Myocyte (in vitro differentiated cells): ENCODE measurements around the gene C1QTNF1. TPM values are rescaled to one million over a fixed set of nuclear protein-coding genes. Genes with fewer than 3 reads are reported as not detected.
"Not testable (repeated sequence)": the region's sequence is repeated elsewhere in the genome, so short reads cannot be mapped to it uniquely, and the experiment has no call there.

Source experiments
- DNase-seq: peaks from one replicate; pipeline ENCODE4 v3.0.0-alpha.2; 2012; ENCODE audit warnings: low read depth
- total RNA-seq: library from RNA; depleted of rRNA; stranded (reverse); fragments of >200 nt; gene quantifications from 2 replicates; pipeline ENCODE4 v1.2.3, GENCODE V29; 2014

C1QTNF1 gene
- total RNA-seq, 1 donor from 2014 or later: 1.9 TPM

DNA sequence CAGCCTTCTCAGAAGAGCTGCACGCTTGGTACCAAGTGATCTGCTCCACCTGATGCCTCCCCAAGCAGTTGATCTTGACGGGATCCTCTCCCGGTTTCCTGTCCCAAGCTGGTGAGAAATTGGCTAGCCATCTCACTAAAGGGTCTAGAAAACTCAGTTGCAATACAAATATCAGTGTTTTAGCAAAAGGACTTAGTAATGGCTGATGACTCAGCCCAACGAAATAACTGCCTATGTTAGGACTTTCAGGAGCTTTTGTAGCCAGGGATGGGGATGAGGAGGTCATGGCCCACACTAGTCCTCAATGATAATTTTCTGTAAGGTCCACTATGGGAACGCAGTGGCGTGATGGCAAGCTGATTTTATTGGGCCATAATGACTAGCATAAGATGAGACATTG lies 27.3 kb downstream of the C1QTNF1 start:
- DNase-seq: no peak

DNA sequence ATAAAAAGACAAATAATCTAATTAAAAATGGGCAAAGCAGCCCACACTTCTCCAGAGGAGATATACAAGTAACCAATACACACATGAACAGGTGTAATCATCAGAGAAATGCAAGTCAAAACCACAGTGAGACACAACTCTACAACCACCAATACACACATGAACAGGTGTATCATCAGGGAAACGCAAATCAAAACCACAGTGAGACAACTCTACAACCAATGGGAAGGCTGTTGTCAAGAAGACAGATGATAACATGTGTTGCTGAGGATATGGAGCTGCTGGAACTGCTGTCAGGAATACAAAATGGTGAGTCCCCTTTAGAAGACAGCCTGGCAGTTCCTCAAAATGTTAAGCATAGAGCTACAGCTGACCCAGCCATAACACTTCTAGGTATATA lies 28.2 kb downstream of the C1QTNF1 start:
- DNase-seq: peak; percentile 92

DNA sequence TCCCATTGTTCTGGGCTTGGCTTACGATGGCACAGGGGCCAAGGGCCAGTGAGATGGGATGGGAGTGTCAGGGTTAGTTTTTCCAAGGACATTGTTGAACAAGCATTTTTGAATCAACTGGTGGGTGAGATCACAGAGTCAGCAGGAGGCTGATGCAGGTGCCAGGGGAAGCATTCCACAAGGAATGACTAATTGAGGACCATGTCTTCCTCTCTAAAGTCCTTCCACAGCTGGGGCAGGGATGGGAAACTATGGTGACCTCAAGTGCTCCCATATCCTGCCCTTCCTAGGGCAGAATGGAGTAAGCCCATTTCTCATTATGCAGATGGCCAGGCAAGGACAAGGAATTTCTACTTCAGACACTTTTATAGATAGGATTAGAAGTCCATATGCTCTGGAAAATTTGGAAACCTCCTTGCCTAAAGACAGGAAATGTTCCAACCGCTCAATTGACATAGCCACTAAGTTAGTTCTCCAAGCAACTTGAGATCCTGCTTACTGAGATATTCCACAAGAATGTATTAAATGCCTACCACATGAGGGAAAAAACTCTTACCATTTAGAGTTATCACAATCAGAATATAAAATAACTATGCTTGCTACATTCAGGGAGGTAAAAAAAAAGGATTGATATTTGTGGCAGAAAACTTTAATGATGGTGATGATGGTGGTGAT lies 29.4 kb downstream of the C1QTNF1 start:
- peak; percentile 55 for DNase-seq

DNA sequence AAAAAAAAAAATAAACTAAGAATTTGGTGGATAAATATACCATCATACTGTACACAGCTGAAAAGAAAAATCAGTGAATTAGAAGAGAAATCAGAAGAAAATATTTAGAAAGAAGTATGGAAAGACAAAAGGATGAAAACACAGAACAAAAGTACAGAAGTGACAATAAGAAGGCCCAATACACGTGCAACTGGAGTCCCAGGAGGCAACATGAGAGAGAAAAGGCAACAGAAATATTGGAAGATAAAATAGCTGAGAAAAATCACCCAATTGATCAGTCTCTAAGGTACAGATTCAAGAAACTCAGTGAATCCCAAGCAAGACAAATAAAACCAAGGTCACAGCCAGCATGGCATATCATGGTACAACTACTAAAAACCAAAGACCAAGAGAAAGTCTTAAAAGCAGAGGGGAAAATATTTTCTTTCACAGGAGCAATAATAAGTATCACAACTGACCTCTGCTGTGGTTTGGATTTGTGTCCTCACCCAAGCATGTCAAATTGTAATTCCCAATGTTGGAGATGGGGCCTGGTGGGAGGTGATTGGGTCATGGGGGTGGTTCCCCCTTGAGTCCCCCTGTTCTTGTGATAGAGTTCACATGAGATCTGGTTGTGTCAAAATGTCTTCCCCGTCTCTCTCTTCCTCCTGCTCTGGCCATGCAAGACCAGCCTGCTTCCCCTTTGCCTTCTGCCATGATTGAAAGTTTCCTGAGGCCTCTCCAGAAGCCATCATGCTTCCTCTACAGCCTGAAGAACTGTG lies 30.4 kb downstream of the C1QTNF1 start:
- no peak for DNase-seq

DNA sequence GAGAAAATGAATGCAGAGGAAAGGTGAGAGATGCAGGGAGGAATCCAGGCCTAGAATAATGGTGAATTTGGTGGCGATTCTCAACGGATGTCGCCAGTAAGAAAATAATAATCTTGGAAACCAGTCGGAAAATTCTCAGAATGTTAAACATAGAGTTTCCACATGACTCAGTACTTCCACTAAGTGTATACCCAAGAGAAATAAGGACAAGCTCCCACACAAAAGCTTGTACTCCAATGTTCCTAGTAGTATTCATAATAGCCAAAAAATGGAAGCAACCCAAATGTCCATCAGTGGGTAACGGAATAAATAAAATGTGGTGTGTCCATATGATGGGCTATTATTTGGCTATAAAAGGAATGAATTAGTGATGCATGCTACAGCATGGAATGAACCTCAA lies 31.2 kb downstream of the C1QTNF1 start:
- DNase-seq: no peak

DNA sequence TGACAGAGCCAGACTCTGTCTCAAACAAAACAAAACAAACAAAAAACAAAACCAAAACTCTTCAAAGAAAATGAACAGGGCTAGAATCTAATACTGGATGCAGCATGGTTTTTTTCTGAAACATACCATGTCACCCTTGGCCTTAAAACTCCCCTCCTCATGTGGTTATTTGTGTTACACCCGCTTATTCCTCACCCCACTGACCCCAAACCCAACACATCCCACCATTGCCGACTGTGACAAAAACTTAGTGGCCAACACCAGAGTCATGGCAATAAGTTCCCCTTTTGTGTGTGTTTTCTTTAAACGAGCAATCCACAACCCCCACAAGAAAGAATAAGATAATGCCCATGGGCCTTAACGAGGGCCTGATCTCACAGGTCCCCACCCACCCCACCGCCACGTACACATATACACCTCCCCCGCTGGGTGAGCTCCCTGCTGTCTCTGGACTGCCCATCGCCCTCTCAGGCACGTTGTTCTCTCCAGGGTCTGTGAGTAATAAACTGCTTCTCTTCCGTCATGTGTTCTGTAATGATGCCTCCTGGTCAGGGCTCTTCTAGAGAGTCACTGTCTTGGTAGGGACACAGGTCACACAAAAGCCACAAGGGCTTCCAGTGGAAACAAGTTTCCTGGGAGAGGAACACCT lies 33.9 kb downstream of the C1QTNF1 start:
- DNase-seq: no peak

DNA sequence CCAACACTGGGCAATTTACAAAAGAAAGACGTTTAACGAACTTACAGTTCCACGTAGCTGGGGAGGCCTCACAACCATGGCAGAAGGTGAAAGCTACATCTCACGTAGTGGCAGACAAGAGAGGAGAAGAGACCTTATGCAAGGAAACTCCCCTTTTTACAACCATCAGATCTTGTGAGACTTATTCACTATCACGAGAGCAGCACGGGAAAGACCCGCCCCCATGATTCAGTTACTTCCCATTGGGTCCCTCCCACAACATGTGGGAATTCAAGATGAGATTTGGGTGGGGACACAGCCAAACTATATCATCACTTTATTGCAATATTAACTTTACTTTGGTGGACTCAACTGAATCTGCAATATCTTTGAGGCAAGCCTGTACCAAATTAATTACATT lies 38.7 kb downstream of the C1QTNF1 start:
- DNase-seq: no peak

DNA sequence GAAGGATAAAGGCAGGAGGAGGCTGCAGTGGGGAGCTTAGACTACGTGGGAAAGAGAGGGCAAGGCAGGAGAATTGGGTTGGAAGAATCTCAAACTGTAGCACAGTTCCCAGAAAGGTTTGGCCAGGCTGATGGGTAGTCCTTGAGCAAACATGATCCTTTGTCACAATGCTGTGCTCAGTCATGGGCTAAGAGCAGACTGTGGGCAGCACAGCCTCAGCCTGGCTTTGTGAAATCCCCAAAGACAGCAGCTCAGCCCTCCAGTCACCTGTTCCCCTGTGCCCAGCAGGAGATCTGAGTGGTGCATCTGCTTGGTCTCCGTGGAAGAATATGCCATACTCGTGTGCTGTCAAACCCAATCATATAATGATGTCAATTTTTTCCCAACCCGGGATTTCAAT lies 40.1 kb downstream of the C1QTNF1 start:
- peak; percentile 78 for DNase-seq

DNA sequence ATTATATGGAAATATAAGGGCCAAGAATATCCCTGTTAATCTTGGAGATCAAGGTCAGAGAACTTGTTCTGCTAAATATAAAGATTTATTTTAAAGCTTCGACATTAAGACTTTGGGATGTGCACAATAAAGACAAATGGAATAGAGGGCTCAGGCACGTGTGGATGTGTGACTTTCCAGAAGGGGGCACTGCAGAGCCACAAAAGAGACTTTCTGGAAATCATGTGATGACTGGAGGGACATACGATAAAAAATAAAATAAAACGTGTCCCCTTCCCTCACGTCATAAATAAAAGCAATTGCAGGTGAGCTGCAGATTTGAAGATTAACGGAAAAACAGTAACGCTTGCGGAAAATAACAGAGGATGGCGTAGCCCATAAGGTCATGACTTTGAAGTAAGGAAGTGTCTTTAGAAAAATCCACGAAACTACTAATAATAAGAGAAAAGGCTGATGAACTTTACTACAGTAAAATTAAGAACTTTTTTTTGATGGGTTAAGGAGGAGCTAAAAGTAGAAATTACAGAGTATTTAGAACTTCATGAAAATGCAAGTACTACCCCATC lies 41.2 kb downstream of the C1QTNF1 start:
- peak; percentile 49 for DNase-seq

DNA sequence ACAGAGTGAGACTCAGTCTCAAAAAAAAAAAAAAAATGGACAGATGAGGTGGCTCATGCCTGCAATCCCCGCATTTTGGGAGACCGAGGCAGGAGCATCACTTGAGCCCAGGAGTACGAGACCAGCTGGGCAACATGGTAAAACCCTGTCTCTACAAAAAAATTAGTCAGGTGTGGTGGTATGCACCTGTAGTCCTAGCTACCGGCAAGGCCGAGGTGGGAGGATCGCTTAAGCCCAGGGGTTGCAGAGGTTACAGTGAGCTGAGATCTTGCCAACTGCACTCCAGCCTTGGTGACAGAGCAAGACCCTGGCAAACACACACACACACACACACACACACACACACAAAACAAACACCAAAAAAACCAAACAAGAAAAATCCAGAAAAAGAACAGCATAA lies 43.0 kb downstream of the C1QTNF1 start:
- no peak for DNase-seq

DNA sequence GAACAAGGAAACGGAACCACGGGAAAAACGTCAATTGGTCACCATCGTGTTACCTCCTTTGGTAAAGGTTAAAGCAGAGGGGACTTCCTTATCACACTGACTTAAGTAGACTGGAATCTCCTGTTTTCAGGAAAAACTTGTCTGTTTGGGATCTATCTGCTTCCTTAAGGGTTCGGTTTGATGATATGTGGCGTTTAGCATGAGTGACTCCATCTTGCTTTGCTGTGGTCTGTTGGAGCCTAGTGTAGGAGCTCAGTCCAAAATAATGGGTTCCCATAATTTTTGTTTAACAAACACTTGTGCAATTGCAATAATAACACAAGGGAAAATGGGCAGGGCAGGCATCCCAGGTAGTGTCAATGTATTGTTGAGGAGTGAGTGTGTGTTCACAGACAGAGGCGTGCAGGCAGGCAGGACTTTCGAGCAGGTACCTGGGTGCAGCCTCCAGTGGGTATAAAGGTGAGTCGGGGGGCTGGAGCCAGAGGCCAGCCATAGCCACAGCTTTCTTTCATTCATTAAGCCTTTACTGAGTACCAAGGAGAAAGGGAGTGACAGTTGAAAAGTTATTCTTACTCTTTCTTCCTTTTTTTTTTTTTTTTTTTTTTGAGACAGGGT lies 46.4 kb downstream of the C1QTNF1 start:
- DNase-seq: no peak

DNA sequence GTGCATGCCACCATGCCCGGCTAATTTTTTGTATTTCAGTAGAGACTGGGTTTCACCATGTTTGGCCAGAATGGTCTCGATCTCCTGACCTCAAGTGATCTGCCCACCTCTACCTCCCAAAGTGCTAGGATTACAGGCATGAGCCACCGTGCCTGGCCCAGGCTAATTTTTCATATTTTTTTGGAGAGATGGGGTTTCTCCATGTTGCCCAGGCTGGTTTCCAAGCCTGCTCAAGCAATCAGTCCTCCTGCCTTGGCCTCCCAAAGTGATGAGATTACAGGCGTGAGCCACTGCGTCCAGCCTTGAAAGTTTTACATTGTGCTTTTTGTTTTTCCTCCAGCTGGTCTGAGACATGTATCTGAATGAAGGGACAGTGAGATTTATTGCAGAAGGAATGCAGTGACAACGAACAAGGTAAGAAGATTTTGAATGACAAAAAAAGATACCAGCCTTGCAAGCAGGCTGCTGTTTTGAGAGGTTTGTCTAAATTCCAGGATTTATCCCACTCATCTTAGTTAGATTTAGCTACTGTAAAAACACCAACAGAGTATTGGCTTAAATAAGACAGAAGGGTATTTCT lies 47.3 kb downstream of the C1QTNF1 start:
- no peak for DNase-seq

DNA sequence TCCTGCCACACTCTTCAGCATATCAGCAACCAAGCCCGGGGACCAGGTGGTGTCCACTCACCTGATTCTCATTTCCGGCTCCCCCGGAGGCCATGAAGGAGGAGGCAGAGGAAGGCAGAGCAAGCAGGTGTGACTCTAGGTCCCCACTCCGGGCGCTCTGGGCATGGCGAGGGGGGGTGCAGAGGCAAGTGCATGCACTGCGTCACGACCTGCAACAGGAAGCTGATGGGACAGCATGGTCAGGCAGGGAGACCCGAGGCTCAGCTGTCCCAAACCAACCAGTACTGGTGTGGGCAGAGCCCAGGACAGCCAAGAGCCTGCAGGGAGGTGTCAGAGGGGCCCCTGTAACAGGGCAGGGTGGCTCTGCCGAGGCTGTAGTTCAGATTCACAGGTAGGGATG lies 48.6 kb downstream of the C1QTNF1 start:
- DNase-seq: no peak

DNA sequence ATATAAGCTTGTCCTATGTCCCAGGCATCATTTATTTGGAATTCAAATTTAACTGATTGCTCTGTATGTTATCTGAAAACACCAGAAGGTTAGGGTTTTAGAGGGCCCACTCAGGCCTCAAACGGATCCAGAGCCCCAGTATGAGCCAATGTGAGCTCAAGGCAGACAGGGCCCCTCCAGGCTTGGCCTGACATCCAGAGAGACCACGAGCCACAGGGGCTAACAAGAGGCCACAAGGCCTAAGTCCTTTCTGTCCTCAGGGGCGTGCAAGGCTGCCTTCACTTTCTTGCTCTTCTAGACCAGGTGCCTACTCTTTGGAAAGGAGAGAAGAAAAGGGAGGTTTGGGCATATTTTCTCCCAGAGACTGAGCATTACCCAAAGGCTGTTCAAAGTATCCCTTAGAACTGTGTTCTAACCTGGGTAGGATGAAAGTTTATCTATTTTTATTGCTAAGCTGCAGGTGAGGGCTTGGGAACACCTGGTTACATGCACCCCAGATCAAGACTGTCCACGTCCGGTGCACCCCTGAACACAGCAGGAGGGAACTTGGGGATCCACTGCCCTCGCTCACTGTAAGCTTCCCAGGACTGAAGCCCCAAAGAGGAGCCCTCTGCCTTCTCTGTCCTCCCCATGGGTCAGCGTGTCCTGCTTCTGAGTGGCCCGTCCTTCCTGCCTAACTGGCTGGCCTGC lies 49.2 kb downstream of the C1QTNF1 start:
- DNase-seq: no peak

DNA sequence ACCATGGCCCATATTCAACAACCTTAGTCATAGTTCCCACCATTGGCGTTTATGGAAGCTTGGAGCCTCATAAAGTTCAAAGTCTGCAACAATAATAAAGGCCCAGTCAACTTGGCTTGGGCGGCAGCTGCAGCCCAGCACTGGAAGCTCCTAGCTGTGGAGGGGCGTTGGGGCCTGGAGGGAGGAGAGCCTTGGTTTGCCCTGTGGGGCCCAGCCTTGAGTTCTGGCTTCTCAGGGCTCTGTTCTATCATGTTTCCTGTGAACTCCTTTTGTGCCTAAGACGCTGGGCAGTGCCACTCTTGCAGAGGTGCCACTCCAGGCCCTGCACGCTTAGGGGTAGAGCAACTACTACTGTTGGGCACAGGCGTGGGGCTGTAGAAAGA lies 49.7 kb downstream of the C1QTNF1 start:
- DNase-seq: no peak

DNA sequence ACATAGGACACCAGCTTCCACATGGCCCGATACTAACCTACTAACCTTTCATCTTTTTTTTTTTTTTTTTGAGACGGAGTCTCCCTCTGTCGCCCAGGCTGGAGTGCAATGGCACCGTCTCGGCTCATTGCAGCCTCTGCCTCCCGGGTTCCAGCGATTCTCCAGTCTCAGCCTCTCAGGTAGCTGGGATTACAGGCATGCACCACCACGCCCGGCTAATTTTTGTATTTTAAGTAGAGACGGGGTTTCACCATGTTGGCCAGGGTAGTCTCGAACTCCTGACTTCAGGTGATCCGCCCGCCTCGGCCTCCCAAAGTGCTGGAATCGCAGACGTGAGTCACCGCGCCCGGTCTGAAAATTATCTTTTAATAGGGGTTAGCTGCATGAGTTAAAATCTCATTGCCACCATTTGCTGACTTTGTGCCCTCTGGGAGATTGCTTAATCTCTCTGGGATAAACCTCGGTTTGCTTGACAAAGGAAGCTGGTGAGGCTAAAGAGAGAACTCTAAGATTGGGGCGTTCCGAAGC lies 50.2 kb downstream of the C1QTNF1 start:
- DNase-seq: not testable (repeated sequence)

DNA sequence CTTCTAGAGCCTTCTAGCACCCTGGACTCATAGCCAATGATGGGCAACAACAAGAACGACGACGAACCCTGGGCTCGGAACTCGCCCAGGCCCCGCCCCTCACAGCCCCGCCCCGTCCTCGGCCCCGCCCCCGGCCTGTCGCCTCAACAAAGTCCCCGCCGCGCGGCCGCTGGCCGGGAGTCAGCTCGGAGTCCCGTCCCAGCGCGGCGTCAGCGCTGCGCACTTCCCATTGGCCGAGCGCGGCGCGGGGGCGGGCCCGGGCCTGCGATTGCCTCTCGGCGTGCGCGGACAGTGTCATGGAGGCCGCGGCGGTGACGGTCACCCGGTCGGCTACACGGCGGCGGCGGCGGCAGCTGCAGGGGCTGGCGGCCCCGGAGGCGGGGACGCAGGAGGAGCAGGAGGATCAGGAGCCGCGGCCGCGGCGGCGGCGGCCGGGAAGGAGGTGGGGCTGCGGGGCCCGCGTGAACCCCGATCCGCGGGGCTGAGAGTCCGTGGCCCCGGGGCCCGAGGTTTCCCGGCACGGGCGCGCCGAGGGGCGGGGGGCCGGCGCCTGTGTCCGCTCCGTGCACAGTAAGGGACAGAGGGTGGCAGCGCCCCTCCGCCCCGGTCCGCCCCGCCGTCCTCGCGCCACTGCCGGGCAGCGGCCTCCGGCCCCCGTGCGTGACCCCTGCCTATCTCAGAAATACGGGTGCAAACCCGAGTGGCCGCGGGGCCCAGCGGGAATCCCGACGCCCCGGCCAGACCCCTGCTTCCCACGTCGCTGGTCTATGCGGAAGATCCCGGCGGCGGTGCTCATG lies 50.9 kb downstream of the C1QTNF1 start, which contains the start of gene ENGASE:
Gene ENGASE, plus strand, starts transcription at position 176 of the 797 bp plus-strand sequence. Its CDS starts 121 bp downstream, at position 297.
- DNase-seq: peak; percentile 96

DNA sequence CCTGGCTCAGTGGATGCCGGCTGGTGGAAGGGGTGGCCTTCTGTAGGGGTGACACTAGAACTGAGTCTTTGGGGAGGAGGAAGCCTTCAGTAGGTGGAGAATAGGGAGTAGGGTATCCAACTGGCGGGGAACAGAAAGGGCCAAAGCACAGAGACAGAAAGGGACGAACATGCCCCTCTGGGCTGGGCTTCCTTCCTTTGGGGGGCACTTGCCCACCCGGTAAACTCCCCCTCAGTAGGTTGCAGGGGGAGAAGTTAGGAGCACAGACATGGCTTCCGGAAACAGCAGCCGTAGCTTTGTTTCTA lies 51.4 kb downstream of the C1QTNF1 start:
- DNase-seq: no peak

DNA sequence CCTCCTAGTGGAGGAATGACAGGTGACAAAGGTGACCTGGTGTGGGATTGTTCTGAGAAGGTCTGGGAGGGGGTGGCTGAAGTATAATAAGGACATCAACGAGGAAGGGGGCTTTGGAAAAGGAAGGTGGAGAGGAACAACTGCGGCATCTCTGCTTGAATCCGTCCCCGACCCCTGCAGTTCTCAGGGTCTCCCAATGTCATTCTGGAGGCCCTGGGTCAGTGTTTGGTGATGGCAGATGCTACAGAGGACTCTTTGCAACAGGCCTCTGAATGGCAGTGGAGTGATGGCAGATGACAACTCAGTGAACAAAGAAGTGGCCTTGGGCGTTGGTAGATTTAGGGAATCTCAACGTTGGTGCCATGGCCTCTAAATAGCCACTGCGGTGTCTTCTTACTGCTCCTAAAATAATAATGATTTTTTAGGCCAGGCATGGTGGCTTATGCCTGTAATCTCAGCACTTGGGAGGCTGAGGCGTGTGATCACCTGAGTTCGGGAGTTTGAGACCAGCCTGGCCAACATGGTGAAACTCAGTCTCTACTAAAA lies 52.0 kb downstream of the C1QTNF1 start:
- peak; percentile 36 for DNase-seq
